HepG2 (cell line): Measurements from ENCODE around the gene NFKB1. TPM values are rescaled to one million over a fixed set of nuclear protein-coding genes. Genes with fewer than 3 reads are reported as not detected.
A peak's percentile ranks its signal among the peaks of the same experiment; 100 is the strongest.

Experiments used
- ATAC-seq: fragments of 200-7000 bp; cut with Tn5 transposase; 3 replicates; pipeline ENCODE4 v1.9.1; 2020; ENCODE audit warnings: mild to moderate bottlenecking, moderate library complexity
- BruUV-seq: library from RNA; stranded (reverse); fragments of 400-500 nt; replicated peaks from 2 replicates; lab custom pipeline; 2021; lab: Mats Ljungman, UMichigan
- CTCF ChIA-PET: fragments of 300-600 bp; formaldehyde crosslinking; extraction: SDS; loops from one replicate; lab custom pipeline; 2021; ENCODE audit warnings: low total read pairs, inconsistent platforms, low intra/inter-chr PET ratio; lab: Yijun Ruan, JAX
- POLR2A ChIA-PET: fragments of 350-600 bp; sonication (Branson Sonifier 250); formaldehyde crosslinking; loops from one replicate; lab custom pipeline; 2020; ENCODE audit warnings: antibody characterized with exemption, inconsistent platforms; lab: Yijun Ruan, JAX
- DNase-seq: peaks from one replicate; pipeline ENCODE4 v3.0.0-alpha.2; 2015; ENCODE audit warnings: low spot score
- FAIRE-seq: peaks from 3 replicates; lab custom pipeline; 2011; peaks lifted over from hg19 to GRCh38; lab: Jason Lieb, UNC
- H2AFZ ChIP-seq: one replicate; pipeline ENCODE4 v1.6.1; 2011; ENCODE audit warnings: low read length, inconsistent platforms
- H3K27ac ChIP-seq: fragments of 300-600 bp; 3 replicates; pipeline ENCODE4 v1.8.0; 2011; ENCODE audit warnings: mixed run types, mild to moderate bottlenecking, mixed read lengths, low read length, inconsistent platforms; ENCODE audit not compliant: insufficient read depth; ENCODE audit errors: extremely low read length
- H3K27me3 ChIP-seq, 2 experiments: fragments of 200-600 bp in 1 of 2; 2 replicates in 1 of 2; 3 replicates in 1 of 2; pipeline versions ENCODE4 v1.6.0 to v1.8.0; 2011; ENCODE audit warnings: low read length in 2 of 2, mild to moderate bottlenecking in 2 of 2, moderate library complexity in 2 of 2, inconsistent platforms in 1 of 2; ENCODE audit not compliant: insufficient read depth in 2 of 2, control insufficient read depth in 1 of 2
- H3K36me3 ChIP-seq, 2 experiments: fragments of 200-600 bp in 1 of 2; replicated peaks in 1 of 2; 2 replicates in 1 of 2; 3 replicates in 1 of 2; pipeline versions ENCODE4 v1.5.1 to v1.8.0; 2011; ENCODE audit warnings: low read length in 2 of 2, inconsistent platforms in 1 of 2; ENCODE audit not compliant: insufficient read depth in 2 of 2, control insufficient read depth in 1 of 2
- H3K4me1 ChIP-seq: 2 replicates; pipeline ENCODE4 v1.5.1; 2012; ENCODE audit warnings: low read length, inconsistent platforms; ENCODE audit not compliant: insufficient read depth
- H3K4me2 ChIP-seq: 2 replicates; pipeline ENCODE4 v1.6.0; 2011; ENCODE audit warnings: low read depth, low read length, inconsistent platforms
- H3K4me3 ChIP-seq, 3 experiments: fragments of 200-600 bp in 1 of 3; sonication (generic), shearing (Covaris generic) in 1 of 3; replicated peaks in 1 of 3; 2 replicates each; pipeline ENCODE4 v1.5.1; 2011 to 2016; ENCODE audit warnings: low read length in 3 of 3, inconsistent platforms in 2 of 3, low read depth in 2 of 3, mild to moderate bottlenecking in 2 of 3, control low read depth in 1 of 3, mixed read lengths in 1 of 3; ENCODE audit not compliant: insufficient read depth in 1 of 3
- H3K79me2 ChIP-seq: one replicate; pipeline ENCODE4 v1.6.1; 2011; ENCODE audit warnings: low read length, inconsistent platforms; ENCODE audit not compliant: insufficient read depth
- H3K9ac ChIP-seq: 2 replicates; pipeline ENCODE4 v1.6.0; 2011; ENCODE audit warnings: mild to moderate bottlenecking, low read depth, low read length, inconsistent platforms; ENCODE audit not compliant: insufficient read depth
- H3K9me3 ChIP-seq: 2 replicates; pipeline ENCODE4 v1.5.1; 2012; ENCODE audit warnings: mild to moderate bottlenecking, low read length
- H4K20me1 ChIP-seq: 2 replicates; pipeline ENCODE4 v1.6.0; 2011; ENCODE audit warnings: inconsistent platforms, mild to moderate bottlenecking, low read length, moderate library complexity; ENCODE audit not compliant: insufficient read depth
- NFKBIZ ChIP-seq: IDR thresholded peaks from 2 replicates; pipeline ENCODE4 v1.6.1; 2018; ENCODE audit warnings: missing genetic modification reagents, missing compliant biosample characterization
- SMC3 ChIP-seq: IDR thresholded peaks from 2 replicates; pipeline ENCODE4 v1.6.1; 2011; ENCODE audit warnings: low read length, improper control_type of control experiment
- SOX13 ChIP-seq, 3 experiments: fragments of 450-650 bp in 1 of 3; sonication (generic) in 1 of 3; formaldehyde crosslinking in 1 of 3; IDR thresholded peaks in 2 of 3; conservative IDR thresholded peaks in 1 of 3; 2 replicates each; pipeline versions ENCODE4 v1.5.0 to v1.6.1; 2016 to 2020; ENCODE audit warnings: antibody characterized with exemption in 1 of 3, mild to moderate bottlenecking in 1 of 3, missing compliant biosample characterization in 1 of 3, missing genetic modification reagents in 1 of 3, moderate library complexity in 1 of 3
- TSC22D2 ChIP-seq: sonication (generic); formaldehyde crosslinking; IDR thresholded peaks from 2 replicates; pipeline ENCODE4 v1.5.1; 2020; ENCODE audit warnings: missing genetic modification reagents, mild to moderate bottlenecking, borderline replicate concordance
- ZBTB20 ChIP-seq: sonication (generic); formaldehyde crosslinking; IDR thresholded peaks from 2 replicates; pipeline ENCODE4 v1.8.1; 2023; ENCODE audit warnings: missing genetic modification reagents, low read depth, mild to moderate bottlenecking, borderline replicate concordance
- ZNF670 ChIP-seq: sonication (generic); formaldehyde crosslinking; IDR thresholded peaks from 2 replicates; pipeline ENCODE4 v1.8.0; 2022; ENCODE audit warnings: mild to moderate bottlenecking, missing genetic modification reagents, borderline replicate concordance
- WGBS: methylation state at CpG from one replicate; pipeline ENCODE4 v1.1.6; 2017; ENCODE audit warnings: low lambda C conversion rate; 5-methylcytosine and 5-hydroxymethylcytosine counted together
- in situ Hi-C: cut with HindIII; loops from 2 replicates; pipeline ENCODE4 v1.10.0; 2017; ENCODE audit warnings: low pct_unique_long_range_greater_than_20kb; ENCODE audit not compliant: extremely low pct_ligation_motif_present
- intact Hi-C: fragments of 100-400 bp; cut with micrococcal nuclease; formaldehyde crosslinking; loops from one replicate; pipeline ENCODE4 v1.10.0; 2022; ENCODE audit not compliant: unreplicated experiment
- polyA plus RNA-seq, 8 experiments: library from polyadenylated mRNA; depleted of rRNA in 3 of 8; stranded (reverse) in 7 of 8; unstranded in 1 of 8; fragments of >200 nt; fragmentation: Illumina TruSeq in 4 of 8; extraction: Trizol in 4 of 8; gene quantifications; 2 replicates each; pipeline versions ENCODE4 v1.2.1 to v1.2.3, GENCODE V29; 2011 to 2016; ENCODE audit warnings: low read depth in 4 of 8, missing spikeins in 1 of 8, mixed read lengths in 1 of 8; ENCODE audit not compliant: insufficient read depth in 1 of 8
- total RNA-seq, 5 experiments: library from RNA; depleted of rRNA; stranded (reverse); fragments of >200 nt; fragmentation: Illumina TruSeq; extraction: Trizol; gene quantifications; 2 replicates each; pipeline ENCODE4 v1.2.3, GENCODE V29; 2016; ENCODE audit warnings: low read depth in 1 of 5
- TF ChIP-seq, protein P1 (sequence below): sonication (generic); formaldehyde crosslinking; IDR thresholded peaks from 2 replicates; pipeline ENCODE4 v1.5.0; 2020; ENCODE audit warnings: mild to moderate bottlenecking, missing genetic modification reagents, borderline replicate concordance
- TF ChIP-seq, protein P2 (sequence below), 2 experiments: IDR thresholded peaks; 2 replicates each; pipeline ENCODE4 v1.6.1; 2011 to 2012; ENCODE audit warnings: low read length in 2 of 2, borderline replicate concordance in 1 of 2, low read depth in 1 of 2, mild to moderate bottlenecking in 1 of 2, moderate library complexity in 1 of 2

Gene NFKB1
- total and polyA plus RNA-seq, 2 of the 13 experiments (the other 11 are each of a cell fraction or from before 2014, with no cell fraction given): 15.4 to 31.6 TPM

DNA sequence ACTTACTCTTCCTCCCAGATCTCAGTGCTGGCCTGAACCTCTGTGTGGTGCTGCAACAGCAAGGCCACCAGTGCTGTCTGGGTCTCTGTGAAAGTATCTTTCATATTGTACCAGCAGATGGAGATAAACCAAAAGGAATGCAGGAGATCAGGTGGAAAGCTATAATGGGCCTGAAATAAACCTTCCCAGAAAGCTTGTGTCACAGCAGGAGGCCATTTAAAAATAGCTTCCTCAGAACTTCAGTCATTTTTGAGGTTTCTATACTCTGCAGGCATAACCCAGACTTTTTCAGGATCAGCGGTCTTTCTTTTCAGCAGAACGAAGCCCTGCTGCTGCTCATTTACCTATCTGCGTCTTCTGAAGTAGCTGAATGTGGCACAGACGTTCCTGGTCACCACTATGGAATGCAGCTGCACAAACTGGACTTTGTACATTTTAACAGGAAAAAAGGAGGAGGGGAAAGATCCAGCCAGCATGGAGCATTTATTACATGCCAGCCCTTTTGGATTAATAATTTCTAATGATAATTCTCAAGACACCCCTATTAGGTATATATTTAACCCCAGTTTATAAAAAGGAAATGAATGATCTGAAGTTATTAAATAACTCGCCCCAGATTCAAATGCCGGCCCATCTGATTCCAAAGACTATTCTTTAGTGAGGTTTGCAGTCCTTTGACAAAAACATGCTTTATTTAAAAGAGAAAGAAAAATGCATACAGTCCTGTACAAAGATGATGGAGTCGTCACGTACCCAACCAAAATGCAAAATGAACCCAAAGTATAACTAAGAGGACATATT, 119.7 kb downstream of the NFKB1 start:
- H3K9ac ChIP-seq: peak overlapping the region; percentile 63
- peak; percentile 66 for FAIRE-seq
- TF ChIP-seq TSC22D2 (CRISPR knock-in tag) (0 out of 2 replicates have a peak, but pooled peaks have one; percentile 15), ZNF670 (CRISPR knock-in tag) (no peak), SOX13 (IDR thresholded peaks at IDR 0.05) (no peak), SOX13 (CRISPR knock-in tag; conservative IDR thresholded peaks at IDR 0.05 in 1 of 2, IDR thresholded peaks at IDR 0.05 in 1 of 2) (peak in 1 of 2 experiments; percentile 43; a peak in 1 of 4 replicates), ZBTB20 (CRISPR knock-in tag) (no peak), SMC3 (peak; percentile 82), NFKBIZ (no peak)
- TF ChIP-seq, protein P1, sequence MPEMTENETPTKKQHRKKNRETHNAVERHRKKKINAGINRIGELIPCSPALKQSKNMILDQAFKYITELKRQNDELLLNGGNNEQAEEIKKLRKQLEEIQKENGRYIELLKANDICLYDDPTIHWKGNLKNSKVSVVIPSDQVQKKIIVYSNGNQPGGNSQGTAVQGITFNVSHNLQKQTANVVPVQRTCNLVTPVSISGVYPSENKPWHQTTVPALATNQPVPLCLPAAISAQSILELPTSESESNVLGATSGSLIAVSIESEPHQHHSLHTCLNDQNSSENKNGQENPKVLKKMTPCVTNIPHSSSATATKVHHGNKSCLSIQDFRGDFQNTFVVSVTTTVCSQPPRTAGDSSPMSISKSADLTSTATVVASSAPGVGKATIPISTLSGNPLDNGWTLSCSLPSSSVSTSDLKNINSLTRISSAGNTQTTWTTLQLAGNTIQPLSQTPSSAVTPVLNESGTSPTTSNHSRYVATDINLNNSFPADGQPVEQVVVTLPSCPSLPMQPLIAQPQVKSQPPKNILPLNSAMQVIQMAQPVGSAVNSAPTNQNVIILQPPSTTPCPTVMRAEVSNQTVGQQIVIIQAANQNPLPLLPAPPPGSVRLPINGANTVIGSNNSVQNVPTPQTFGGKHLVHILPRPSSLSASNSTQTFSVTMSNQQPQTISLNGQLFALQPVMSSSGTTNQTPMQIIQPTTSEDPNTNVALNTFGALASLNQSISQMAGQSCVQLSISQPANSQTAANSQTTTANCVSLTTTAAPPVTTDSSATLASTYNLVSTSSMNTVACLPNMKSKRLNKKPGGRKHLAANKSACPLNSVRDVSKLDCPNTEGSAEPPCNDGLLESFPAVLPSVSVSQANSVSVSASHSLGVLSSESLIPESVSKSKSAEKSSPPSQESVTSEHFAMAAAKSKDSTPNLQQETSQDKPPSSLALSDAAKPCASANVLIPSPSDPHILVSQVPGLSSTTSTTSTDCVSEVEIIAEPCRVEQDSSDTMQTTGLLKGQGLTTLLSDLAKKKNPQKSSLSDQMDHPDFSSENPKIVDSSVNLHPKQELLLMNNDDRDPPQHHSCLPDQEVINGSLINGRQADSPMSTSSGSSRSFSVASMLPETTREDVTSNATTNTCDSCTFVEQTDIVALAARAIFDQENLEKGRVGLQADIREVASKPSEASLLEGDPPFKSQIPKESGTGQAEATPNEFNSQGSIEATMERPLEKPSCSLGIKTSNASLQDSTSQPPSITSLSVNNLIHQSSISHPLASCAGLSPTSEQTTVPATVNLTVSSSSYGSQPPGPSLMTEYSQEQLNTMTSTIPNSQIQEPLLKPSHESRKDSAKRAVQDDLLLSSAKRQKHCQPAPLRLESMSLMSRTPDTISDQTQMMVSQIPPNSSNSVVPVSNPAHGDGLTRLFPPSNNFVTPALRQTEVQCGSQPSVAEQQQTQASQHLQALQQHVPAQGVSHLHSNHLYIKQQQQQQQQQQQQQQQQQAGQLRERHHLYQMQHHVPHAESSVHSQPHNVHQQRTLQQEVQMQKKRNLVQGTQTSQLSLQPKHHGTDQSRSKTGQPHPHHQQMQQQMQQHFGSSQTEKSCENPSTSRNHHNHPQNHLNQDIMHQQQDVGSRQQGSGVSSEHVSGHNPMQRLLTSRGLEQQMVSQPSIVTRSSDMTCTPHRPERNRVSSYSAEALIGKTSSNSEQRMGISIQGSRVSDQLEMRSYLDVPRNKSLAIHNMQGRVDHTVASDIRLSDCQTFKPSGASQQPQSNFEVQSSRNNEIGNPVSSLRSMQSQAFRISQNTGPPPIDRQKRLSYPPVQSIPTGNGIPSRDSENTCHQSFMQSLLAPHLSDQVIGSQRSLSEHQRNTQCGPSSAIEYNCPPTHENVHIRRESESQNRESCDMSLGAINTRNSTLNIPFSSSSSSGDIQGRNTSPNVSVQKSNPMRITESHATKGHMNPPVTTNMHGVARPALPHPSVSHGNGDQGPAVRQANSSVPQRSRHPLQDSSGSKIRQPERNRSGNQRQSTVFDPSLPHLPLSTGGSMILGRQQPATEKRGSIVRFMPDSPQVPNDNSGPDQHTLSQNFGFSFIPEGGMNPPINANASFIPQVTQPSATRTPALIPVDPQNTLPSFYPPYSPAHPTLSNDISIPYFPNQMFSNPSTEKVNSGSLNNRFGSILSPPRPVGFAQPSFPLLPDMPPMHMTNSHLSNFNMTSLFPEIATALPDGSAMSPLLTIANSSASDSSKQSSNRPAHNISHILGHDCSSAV (CRISPR knock-in tag): no peak
- TF ChIP-seq, protein P2, sequence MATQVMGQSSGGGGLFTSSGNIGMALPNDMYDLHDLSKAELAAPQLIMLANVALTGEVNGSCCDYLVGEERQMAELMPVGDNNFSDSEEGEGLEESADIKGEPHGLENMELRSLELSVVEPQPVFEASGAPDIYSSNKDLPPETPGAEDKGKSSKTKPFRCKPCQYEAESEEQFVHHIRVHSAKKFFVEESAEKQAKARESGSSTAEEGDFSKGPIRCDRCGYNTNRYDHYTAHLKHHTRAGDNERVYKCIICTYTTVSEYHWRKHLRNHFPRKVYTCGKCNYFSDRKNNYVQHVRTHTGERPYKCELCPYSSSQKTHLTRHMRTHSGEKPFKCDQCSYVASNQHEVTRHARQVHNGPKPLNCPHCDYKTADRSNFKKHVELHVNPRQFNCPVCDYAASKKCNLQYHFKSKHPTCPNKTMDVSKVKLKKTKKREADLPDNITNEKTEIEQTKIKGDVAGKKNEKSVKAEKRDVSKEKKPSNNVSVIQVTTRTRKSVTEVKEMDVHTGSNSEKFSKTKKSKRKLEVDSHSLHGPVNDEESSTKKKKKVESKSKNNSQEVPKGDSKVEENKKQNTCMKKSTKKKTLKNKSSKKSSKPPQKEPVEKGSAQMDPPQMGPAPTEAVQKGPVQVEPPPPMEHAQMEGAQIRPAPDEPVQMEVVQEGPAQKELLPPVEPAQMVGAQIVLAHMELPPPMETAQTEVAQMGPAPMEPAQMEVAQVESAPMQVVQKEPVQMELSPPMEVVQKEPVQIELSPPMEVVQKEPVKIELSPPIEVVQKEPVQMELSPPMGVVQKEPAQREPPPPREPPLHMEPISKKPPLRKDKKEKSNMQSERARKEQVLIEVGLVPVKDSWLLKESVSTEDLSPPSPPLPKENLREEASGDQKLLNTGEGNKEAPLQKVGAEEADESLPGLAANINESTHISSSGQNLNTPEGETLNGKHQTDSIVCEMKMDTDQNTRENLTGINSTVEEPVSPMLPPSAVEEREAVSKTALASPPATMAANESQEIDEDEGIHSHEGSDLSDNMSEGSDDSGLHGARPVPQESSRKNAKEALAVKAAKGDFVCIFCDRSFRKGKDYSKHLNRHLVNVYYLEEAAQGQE (IDR thresholded peaks at IDR 0.05; ENCODE audit: borderline replicate concordance in 1 of 2, low read depth in 1 of 2, low read length in 2 of 2): peak in 1 of 2 experiments; percentile 35; a peak in 1 of 4 replicates

More for the DNA sequence above, 119.7 kb downstream of the NFKB1 start:
- no peak overlapping the region for H2AFZ ChIP-seq
- CTCF ChIA-PET: interaction anchor here (1.6 to 2.0 kb wide), 2 partner anchors 388 to 471 kb away, joined by 4 to 16 read pairs; no protein-coding TSS in a partner anchor
- no peaks in the 10 kb centered on the region for H3K27me3 ChIP-seq
- 25% methylated on average over 8 of the region's 8 CpGs for WGBS
- peak overlapping the region; percentile 88 for H3K27ac ChIP-seq
- peak; percentile 92 for DNase-seq
- H3K36me3 ChIP-seq: peaks cover 0 to 9% of the 10 kb centered on the region in 2 experiments; a peak in 1 of 5 replicates
- no peaks in the 10 kb centered on the region for H3K9me3 ChIP-seq
- ATAC-seq: peak; percentile 93
- H4K20me1 ChIP-seq: no peaks in the 10 kb centered on the region
- BruUV-seq: TSS peak; percentile 55
- no peaks in the 10 kb centered on the region for H3K79me2 ChIP-seq
- peaks cover 59% of the 10 kb centered on the region for H3K4me1 ChIP-seq
- intact Hi-C loops (loop anchor here (1.0 to 10.0 kb wide), 7 partner anchors 94 to 478 kb away; partner anchors contain the start of genes BDH2 and NFKB1), in situ Hi-C loops (loop anchor here (5.0 kb wide), 2 partner anchors 386 to 476 kb away; partner anchors contain the start of gene BDH2)
- H3K4me3 ChIP-seq: peak overlapping the region; percentile 42 to 60 (median 49); a peak in 4 of 6 replicates
- POLR2A ChIA-PET: interaction anchor here (0.8 to 3.3 kb wide), 15 partner anchors 8 to 479 kb away, joined by 3 to 23 read pairs (median 4); partner anchors contain the start of genes BDH2, CISD2, MANBA and UBE2D3
- peak overlapping the region; percentile 82 for H3K4me2 ChIP-seq
